ENCODE measurements around the gene FAM204A.

GRCh38 chr10:118324140-118324539, 18.0 kb downstream of the FAM204A start:
- TF ChIP-seq CTCF (conservative IDR thresholded peaks at IDR 0.05) (no peak), ZFX (IDR thresholded peaks at IDR 0.05) (no peak)
